ENCODE measurements around the gene HSD3B1.

The HSD3B1 gene

DNA sequence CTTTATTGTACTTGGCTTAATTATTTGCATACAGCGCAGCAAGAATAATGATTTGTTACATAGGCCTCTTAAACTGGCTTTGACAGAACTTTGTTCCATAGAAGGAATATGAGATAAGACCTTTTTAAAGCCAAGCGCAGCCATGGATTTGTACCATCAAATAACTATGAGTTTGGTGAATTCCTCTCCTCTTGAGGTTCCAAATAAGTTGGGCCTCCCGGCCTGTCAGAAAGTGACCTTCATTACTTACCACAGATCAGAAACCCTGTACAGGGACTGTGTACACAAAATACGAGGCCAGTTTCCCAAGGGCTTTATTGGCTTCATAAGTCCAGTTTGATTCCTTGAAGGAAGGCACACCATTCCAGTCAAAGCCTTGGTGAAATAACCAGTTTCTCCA lies 21.8 kb upstream of the HSD3B1 start:
- DNase-seq (ENCODE audit: low read depth in 2 of 2): no peak
- no peak overlapping the region for H3K4me3 ChIP-seq (replicated peaks in 1 of 2; ENCODE audit: low read depth in 2 of 2, low read length in 2 of 2)
- TF ChIP-seq, protein P1, sequence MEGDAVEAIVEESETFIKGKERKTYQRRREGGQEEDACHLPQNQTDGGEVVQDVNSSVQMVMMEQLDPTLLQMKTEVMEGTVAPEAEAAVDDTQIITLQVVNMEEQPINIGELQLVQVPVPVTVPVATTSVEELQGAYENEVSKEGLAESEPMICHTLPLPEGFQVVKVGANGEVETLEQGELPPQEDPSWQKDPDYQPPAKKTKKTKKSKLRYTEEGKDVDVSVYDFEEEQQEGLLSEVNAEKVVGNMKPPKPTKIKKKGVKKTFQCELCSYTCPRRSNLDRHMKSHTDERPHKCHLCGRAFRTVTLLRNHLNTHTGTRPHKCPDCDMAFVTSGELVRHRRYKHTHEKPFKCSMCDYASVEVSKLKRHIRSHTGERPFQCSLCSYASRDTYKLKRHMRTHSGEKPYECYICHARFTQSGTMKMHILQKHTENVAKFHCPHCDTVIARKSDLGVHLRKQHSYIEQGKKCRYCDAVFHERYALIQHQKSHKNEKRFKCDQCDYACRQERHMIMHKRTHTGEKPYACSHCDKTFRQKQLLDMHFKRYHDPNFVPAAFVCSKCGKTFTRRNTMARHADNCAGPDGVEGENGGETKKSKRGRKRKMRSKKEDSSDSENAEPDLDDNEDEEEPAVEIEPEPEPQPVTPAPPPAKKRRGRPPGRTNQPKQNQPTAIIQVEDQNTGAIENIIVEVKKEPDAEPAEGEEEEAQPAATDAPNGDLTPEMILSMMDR (IDR thresholded peaks at IDR 0.05; ENCODE audit: low read depth, low read length): no peak

DNA sequence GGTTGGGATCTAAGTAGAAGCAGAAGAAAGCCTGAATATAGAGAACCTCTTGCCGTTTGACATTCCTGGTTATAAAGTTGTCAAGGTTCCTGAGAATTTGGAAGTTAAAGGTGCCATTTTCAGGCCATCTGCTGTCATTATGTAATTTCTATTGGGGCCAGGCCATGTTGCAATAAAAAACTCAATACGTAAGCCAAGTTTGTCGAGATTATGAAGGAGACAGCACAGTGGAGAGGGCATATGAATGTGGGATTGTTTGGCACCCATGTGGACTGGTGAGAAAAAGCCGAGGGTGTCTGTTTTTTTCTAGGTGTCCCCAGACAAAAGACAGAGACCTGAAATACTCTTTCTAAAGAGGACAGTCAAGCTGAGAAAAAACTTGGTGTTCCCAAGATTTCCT lies 18.8 kb upstream of the HSD3B1 start:
- DNase-seq (ENCODE audit: low read depth in 2 of 2): no peak
- TF ChIP-seq, protein P1 (IDR thresholded peaks at IDR 0.05; ENCODE audit: low read depth, low read length): no peak
- no peak overlapping the region for H3K4me3 ChIP-seq (replicated peaks in 1 of 2; ENCODE audit: low read depth in 2 of 2, low read length in 2 of 2)

DNA sequence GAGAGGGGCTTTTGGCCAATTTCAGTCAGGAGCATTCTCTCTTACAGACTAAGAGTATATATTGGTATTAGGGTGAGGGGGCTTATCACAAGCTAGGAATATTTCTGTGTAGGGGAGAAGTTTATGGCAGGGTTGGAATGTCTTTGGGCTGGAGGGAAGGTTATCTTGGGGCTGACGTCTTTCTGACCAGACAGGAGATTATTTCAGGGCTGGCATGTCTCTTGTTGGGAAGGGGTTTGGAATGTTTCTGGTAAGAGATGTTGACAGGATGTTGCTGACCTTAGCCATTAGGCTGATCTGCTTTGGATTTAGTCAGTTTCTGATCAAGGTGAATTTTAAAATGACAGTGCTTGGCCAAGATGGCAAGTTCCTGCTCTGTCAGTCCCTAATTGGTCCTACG lies 17.8 kb upstream of the HSD3B1 start:
- H3K4me3 ChIP-seq (replicated peaks in 1 of 2; ENCODE audit: low read depth in 2 of 2, low read length in 2 of 2): no peak overlapping the region
- TF ChIP-seq, protein P1 (IDR thresholded peaks at IDR 0.05; ENCODE audit: low read depth, low read length): no peak
- DNase-seq (ENCODE audit: low read depth in 2 of 2): no peak

DNA sequence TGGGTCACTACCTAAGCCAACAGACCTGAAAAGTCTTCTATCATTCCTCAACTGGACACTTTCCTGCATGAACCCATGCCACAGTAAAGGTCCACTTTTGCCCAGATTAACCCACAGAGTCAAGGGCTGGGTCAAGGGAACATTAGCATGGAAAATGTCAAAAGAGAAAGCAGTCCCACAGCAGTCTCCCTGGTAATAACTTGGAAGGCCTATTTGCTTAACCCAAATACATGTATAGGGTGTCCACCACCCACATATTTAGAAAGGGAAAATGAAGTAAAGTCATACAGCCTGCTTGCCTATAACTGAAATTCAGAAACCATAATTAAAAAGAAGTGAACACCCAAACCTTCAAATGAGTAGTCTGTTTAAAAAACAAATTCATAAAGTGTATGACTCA lies 16.1 kb upstream of the HSD3B1 start:
- no peak for DNase-seq (ENCODE audit: low read depth in 2 of 2)
- TF ChIP-seq, protein P1 (IDR thresholded peaks at IDR 0.05; ENCODE audit: low read depth, low read length): no peak

DNA sequence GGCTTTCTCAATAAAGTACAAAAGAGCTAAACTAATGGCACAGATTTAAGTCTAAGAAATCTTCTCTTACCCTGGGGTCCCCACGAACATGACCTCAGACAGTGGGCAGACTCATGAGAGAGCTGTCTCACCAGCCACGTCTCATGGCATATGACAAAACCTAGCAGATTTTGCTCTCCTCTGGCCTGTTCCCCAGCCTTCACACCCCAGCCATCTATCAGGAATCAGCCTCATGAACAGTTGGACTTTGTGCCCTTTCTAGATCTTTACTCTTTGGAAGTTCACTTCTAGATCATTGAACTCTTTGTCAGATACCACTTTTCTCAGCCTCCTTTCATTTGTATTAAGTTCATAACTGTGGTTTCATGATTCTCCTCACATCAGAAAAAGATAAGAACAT lies 14.2 kb upstream of the HSD3B1 start:
- H3K4me3 ChIP-seq (replicated peaks in 1 of 2; ENCODE audit: low read depth in 2 of 2, low read length in 2 of 2): no peak overlapping the region
- DNase-seq (ENCODE audit: low read depth in 2 of 2): no peak
- TF ChIP-seq, protein P1 (IDR thresholded peaks at IDR 0.05; ENCODE audit: low read depth, low read length): no peak

More for the DNA sequence above, 16.1 kb upstream of the HSD3B1 start:
- no peak overlapping the region for H3K4me3 ChIP-seq (replicated peaks in 1 of 2; ENCODE audit: low read depth in 2 of 2, low read length in 2 of 2)

DNA sequence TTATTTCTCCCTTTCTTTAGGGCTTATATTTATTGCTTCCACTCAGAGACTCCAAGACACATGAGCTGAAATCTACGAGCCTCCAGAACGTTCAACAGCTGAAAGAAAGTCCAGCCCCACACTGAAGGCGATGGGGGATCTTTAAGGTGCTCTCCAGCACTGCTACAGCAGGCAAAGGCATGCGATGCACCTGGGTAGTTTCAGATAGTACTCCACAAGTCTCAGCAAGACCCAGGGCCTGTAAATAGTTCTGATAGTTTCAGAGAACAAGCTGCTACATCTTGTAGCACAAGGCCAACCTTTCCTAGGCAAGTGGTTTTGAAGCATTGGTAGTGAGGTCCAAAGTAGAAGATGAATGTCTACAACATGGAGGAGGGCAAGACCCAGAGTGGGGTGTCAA lies 2.2 kb upstream of the HSD3B1 start:
- no peak for DNase-seq (ENCODE audit: low read depth in 2 of 2)
- TF ChIP-seq, protein P1 (IDR thresholded peaks at IDR 0.05; ENCODE audit: low read depth, low read length): no peak
- no peak overlapping the region for H3K4me3 ChIP-seq (replicated peaks in 1 of 2; ENCODE audit: low read depth in 2 of 2, low read length in 2 of 2)

DNA sequence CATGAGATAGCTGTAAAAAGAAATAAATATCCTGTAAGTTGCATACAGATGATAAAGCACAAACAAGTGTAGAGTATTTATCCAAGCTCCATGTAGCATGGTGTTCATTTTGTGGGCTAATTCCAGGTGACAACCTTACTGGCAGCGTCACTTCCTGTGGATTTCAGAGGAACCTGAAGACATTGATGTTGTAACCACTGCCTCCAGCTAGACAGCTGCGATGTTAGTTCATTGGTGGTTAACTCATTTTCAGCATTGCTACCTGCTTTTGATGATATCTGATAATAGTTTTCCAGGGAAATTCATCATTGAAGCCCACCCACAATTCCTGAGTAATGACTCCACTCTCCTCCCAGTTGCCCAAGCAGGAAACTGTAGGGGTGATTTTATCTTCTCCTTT lies 3.0 kb downstream of the HSD3B1 start:
- no peak for DNase-seq (ENCODE audit: low read depth in 2 of 2)
- TF ChIP-seq, protein P1 (IDR thresholded peaks at IDR 0.05; ENCODE audit: low read depth, low read length): no peak
- no peak overlapping the region for H3K4me3 ChIP-seq (replicated peaks in 1 of 2; ENCODE audit: low read depth in 2 of 2, low read length in 2 of 2)
